Esophagus muscularis mucosa (tissue), 4 donors: Measurements from ENCODE around the gene GPD1L.

Source experiments
- EP300 ChIP-seq: sonication (generic); formaldehyde crosslinking; IDR thresholded peaks from one replicate; pipeline ENCODE4 v1.6.1; 2017; ENCODE audit warnings: antibody characterized with exemption
- POLR2AphosphoS5 ChIP-seq, 2 donors: sonication (generic); formaldehyde crosslinking; IDR thresholded peaks; one replicate each; pipeline ENCODE4 v1.6.1; 2017; ENCODE audit warnings: antibody characterized with exemption in 2 of 2
- TF ChIP-seq, protein P1 (sequence below), 3 experiments: fragments of 200-600 bp in 2 of 3; fragments of 450-650 bp in 1 of 3; sonication (generic) in 2 of 3; IDR thresholded peaks; one replicate each; pipeline ENCODE4 v1.5.1; 2017 to 2019; ENCODE audit warnings: antibody characterized with exemption in 3 of 3, mild to moderate bottlenecking in 2 of 3, moderate library complexity in 1 of 3

DNA sequence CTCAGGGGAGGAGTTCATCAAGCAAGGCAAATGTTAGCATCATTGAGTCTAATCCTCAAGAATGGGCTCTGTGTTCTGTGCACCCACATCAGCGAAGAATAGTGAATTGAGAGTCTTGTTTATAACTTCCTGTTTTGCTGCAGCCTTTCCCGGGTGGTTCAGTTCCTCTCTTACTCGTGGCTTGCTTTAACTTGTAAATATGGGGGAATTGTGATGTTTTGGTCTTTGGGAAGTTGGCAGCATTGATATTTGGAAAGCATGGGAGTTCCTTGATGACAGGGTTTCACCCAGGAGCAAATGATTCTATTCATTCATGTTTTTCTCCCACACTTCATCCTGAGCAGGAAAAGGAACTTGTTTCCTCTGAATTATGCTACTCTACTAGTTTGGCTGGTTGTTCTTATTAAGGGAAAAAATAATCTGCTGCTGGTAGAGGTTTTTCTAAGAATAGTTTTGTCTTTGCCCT is 40.4 kb downstream of the GPD1L start:
- TF ChIP-seq, protein P1, sequence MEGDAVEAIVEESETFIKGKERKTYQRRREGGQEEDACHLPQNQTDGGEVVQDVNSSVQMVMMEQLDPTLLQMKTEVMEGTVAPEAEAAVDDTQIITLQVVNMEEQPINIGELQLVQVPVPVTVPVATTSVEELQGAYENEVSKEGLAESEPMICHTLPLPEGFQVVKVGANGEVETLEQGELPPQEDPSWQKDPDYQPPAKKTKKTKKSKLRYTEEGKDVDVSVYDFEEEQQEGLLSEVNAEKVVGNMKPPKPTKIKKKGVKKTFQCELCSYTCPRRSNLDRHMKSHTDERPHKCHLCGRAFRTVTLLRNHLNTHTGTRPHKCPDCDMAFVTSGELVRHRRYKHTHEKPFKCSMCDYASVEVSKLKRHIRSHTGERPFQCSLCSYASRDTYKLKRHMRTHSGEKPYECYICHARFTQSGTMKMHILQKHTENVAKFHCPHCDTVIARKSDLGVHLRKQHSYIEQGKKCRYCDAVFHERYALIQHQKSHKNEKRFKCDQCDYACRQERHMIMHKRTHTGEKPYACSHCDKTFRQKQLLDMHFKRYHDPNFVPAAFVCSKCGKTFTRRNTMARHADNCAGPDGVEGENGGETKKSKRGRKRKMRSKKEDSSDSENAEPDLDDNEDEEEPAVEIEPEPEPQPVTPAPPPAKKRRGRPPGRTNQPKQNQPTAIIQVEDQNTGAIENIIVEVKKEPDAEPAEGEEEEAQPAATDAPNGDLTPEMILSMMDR (IDR thresholded peaks at IDR 0.05) = no peak
- TF ChIP-seq POLR2AphosphoS5 (IDR thresholded peaks at IDR 0.05) (no peak), EP300 (no peak)
